ENCODE results near the gene TAF3.
"Not testable (repeated sequence)": the region's sequence is repeated elsewhere in the genome, so short reads cannot be mapped to it uniquely, and the experiment has no call there.

TAF3 gene

GRCh38 chr10:7818295-7819120 lies at the start of gene TAF3:
Gene TAF3 (plus strand): TSS chr10:7818505. CDS start chr10:7818710, 205 bp downstream.
- peak; percentile 92 for DNase-seq (ENCODE audit: low spot score)

GRCh38 chr10:7773845-7774801 lies 44.2 kb upstream of the TAF3 start:
- DNase-seq (ENCODE audit: low spot score) = no peak

- no peak for DNase-seq (ENCODE audit: low spot score)
These were observed 41.5 kb upstream of the TAF3 start for GRCh38 chr10:7776777-7777176.

GRCh38 chr10:7782194-7782593 lies 36.1 kb upstream of the TAF3 start:
- DNase-seq (ENCODE audit: low spot score) = not testable (repeated sequence)

GRCh38 chr10:7786430-7786829 lies 31.9 kb upstream of the TAF3 start:
- DNase-seq (ENCODE audit: low spot score) = no peak

GRCh38 chr10:7787150-7787856 lies 31.0 kb upstream of the TAF3 start:
- peak; percentile 8 for DNase-seq (ENCODE audit: low spot score)

GRCh38 chr10:7787857-7788638 lies 30.3 kb upstream of the TAF3 start, which contains the start of the genes ATP5F1C and KIN:
Gene ATP5F1C (plus strand): TSS chr10:7788177. CDS start chr10:7788208, 31 bp downstream.
Gene KIN (minus strand): TSS chr10:7787993. CDS start chr10:7787933, 60 bp downstream.
- peak; percentile 97 for DNase-seq (ENCODE audit: low spot score)

- peak; percentile 14 for DNase-seq (ENCODE audit: low spot score)
These were observed 29.5 kb upstream of the TAF3 start for GRCh38 chr10:7788639-7789286.

GRCh38 chr10:7789390-7789789 lies 28.9 kb upstream of the TAF3 start:
- peak; percentile 20 for DNase-seq (ENCODE audit: low spot score)

- DNase-seq (ENCODE audit: low spot score) = no peak
These were observed 25.8 kb upstream of the TAF3 start for GRCh38 chr10:7792541-7792940.

GRCh38 chr10:7794251-7795026 lies 23.9 kb upstream of the TAF3 start:
- no peak for DNase-seq (ENCODE audit: low spot score)

GRCh38 chr10:7795605-7796004 lies 22.7 kb upstream of the TAF3 start:
- no peak for DNase-seq (ENCODE audit: low spot score)

GRCh38 chr10:7797582-7797981 lies 20.7 kb upstream of the TAF3 start:
- no peak for DNase-seq (ENCODE audit: low spot score)

GRCh38 chr10:7802606-7803005 lies 15.7 kb upstream of the TAF3 start:
- no peak for DNase-seq (ENCODE audit: low spot score)

GRCh38 chr10:7804216-7804615 lies 14.1 kb upstream of the TAF3 start:
- DNase-seq (ENCODE audit: low spot score) = no peak

GRCh38 chr10:7804741-7805140 lies 13.6 kb upstream of the TAF3 start:
- DNase-seq (ENCODE audit: low spot score) = no peak

GRCh38 chr10:7808686-7809267 lies 9.5 kb upstream of the TAF3 start:
- DNase-seq (ENCODE audit: low spot score) = no peak

GRCh38 chr10:7810443-7810842 lies 7.9 kb upstream of the TAF3 start:
- DNase-seq (ENCODE audit: low spot score) = no peak

GRCh38 chr10:7811000-7811399 lies 7.3 kb upstream of the TAF3 start:
- no peak for DNase-seq (ENCODE audit: low spot score)

Data from LoVo (cell line).